ENCODE measurements around the gene FUT7. TPM values are rescaled to one million over a fixed set of nuclear protein-coding genes. Genes with fewer than 3 reads are reported as not detected.

FUT7 gene
- total RNA-seq, 1 experiment from 2014 or later, result not detected

DNA sequence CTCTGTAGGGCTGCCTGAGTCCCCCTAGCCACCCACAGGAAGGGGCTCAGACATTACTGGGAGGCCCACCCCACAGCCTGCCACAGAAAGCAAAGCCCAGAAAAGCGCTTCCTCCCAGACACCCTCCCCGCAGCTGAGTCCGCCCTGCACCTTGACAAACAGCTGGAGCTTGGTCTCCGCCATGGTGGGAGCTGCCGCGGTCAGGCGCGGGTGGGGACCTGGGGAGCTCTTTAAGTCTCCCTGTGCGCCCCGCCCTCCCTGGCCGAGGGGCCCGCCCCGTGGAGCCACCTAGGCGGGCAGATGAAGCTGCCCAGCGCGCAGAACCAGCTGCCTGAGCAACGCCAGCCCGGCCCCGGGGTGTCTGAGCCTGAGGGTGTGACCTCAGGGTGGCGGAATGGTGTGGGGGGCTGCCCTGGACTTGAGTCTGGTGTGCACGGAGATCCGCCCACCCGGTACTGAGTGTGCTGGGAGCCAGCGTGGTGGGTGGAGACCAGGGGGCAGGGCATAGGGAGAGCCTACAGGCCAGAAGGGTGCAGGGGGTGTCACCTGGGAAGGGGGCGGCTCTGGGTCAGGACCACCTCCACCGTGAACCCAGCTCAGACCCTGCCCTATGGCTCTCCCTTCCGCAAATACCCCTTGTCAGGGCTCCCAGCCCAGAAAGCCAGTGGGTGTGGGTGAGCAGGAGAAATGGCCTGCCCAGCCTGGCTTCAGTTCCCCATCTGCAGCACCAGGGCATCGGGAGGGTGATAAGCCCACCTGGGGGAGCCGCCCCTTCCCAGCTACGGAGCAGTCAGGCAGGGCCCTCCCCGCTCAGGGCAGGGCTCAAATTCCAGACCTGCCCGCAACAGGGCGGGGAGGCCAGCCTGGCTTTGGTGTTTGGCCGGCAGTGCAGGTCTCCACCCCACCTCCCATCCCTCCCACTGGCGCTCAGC, 35.3 kb downstream of the FUT7 start, which contains the start of gene CLIC3:
TSS of gene CLIC3 (minus strand) at position 208 of the 932 bp plus-strand sequence. CDS start at position 183, 25 bp downstream.
- in situ Hi-C loops (cut with HindIII; ENCODE audit: low sequenced_read_pairs), result no loop called here
- no peak for DNase-seq (ENCODE audit: low spot score)

GRCh38 chr9:136995772-136996311, 36.0 kb downstream of the FUT7 start:
- in situ Hi-C loops (cut with HindIII; ENCODE audit: low sequenced_read_pairs), result no loop called here
- peak; percentile 32 for DNase-seq (ENCODE audit: low spot score)

- DNase-seq (ENCODE audit: low spot score), result no peak
- in situ Hi-C loops (cut with HindIII; ENCODE audit: low sequenced_read_pairs), result no loop called here
Observed at GRCh38 chr9:136995362-136995761, 36.5 kb downstream of the FUT7 start.

GRCh38 chr9:136994888-136995230, 37.0 kb downstream of the FUT7 start:
- no peak for DNase-seq (ENCODE audit: low spot score)
- in situ Hi-C loops (cut with HindIII; ENCODE audit: low sequenced_read_pairs), result no loop called here

GRCh38 chr9:136994180-136994887, 37.6 kb downstream of the FUT7 start:
- in situ Hi-C loops (cut with HindIII; ENCODE audit: low sequenced_read_pairs), result no loop called here
- DNase-seq (ENCODE audit: low spot score), result no peak

DNA sequence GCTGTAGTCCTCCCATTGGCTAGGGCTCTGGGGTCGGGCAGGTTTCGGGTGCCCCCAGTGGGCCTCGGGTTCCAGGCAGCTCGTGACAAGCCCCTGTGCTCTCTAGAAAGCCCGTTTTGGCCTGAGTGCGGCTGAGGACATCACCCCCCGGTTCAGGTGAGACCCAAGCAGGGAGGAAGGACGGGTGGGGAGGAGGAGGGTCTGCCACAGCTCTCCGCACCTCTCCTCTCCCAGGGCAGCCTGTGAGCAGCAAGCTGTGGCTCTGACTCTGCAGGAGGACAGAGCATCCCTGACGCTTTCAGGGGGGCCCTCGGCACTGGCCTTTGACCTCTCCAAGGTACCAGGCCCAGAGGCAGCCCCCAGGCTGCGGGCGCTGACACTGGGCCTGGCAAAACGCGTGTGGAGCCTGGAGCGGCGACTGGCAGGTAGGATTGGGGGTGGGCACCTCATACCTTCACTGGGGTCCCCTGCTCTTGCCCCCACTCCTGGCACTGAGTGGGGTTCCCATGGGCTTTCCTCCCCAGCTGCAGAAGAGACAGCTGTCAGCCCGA, 39.0 kb downstream of the FUT7 start:
- in situ Hi-C loops (cut with HindIII; ENCODE audit: low sequenced_read_pairs), result no loop called here
- DNase-seq (ENCODE audit: low spot score), result no peak

DNA sequence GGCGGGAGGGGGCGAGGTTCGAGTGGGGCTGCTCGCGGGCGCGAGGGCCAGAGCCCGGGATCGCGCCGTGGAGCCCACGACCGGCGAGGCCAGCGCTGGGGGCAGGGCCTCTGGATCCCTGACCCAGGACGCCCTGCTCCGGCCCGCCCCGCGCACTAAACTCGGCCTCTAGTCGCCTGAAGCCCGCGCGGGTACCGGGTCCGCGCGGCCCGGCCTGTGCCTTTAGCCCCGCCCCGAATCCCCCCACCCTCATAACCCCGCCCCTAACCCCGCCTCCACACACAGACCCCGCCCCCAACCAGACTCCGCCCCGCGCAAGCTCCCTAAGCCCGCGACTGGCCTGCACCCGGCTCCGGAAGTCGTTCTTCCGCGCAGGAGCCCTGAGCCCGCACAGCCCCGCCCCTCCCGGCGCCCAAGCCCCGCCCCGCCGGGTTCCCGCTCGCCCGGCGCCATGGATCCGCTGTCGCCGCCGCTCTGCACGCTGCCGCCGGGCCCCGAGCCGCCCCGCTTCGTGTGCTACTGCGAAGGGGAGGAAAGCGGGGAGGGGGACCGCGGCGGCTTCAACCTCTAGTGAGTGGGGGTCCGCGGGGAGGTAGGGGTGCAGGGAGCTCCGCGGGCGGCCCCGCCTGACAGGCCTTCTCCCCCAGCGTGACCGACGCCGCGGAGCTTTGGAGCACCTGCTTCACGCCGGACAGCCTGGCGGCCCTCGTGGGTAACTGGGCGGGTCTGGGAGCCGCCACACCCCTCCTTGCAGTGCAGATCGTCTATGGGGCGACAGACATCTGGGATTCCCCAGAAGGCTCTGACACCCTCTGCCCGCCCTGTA, 39.7 kb downstream of the FUT7 start, which contains the start of gene PAXX:
TSS of gene PAXX (plus strand) at position 430 of the 826 bp plus-strand sequence. CDS start at position 452, 22 bp downstream.
- DNase-seq (ENCODE audit: low spot score), result peak; percentile 91
- in situ Hi-C loops (cut with HindIII; ENCODE audit: low sequenced_read_pairs), result no loop called here

DNA sequence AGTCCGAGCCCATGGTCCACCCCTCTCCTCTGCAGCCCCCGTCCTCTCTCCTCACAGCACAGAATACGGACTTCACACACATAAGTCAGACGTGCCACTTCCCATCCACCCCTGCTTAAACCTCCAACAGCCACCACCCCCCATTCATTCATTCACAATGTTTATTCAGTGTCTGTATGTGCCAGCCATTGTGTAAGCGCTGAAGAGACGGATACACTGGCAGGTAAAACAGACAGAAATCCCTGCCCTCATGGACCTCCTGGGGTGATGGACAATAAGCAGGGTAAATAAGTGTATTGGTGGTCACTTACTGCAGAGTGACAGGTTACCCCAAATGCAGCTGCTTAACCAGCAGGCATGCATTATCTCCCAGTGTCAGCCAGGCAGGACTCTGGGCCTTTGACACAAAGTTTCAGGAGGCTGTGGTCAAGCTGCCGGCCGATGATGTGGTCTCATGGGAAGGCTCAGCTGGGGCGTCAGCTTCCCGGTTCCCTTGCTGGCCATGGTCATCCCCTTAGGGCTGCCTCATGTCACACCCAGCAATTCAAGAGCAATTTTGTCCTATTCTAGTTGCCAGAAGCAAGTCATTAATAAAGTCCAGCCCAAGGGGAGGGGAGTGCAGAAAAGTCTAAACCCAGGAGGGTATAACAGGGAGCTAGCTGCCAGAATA, 41.5 kb downstream of the FUT7 start:
- no peak for DNase-seq (ENCODE audit: low spot score)
- in situ Hi-C loops (cut with HindIII; ENCODE audit: low sequenced_read_pairs), result no loop called here

GRCh38 chr9:136988872-136989271, 43.0 kb downstream of the FUT7 start:
- in situ Hi-C loops (cut with HindIII; ENCODE audit: low sequenced_read_pairs), result no loop called here
- no peak for DNase-seq (ENCODE audit: low spot score)

DNA sequence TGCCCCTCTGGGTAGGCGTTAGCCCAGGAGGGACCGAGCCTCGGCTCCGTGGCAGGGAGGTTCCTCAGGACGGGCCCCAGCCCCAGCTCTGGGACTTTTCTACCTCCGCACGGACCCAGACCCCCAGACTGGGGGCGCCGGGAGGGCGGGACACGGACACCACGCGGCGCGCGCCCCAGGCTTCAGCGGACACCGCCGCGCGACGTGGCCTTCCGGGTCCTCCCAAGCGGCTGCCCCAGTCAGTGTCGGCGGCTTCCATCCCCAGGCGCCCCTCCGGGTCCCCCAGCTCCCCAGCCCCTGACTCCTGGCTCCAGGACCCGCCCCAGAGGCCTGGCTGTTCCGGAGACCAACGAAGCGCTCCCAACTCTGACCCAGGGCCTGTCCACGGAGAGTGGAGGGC, 46.0 kb downstream of the FUT7 start:
- in situ Hi-C loops (cut with HindIII; ENCODE audit: low sequenced_read_pairs), result no loop called here

DNA sequence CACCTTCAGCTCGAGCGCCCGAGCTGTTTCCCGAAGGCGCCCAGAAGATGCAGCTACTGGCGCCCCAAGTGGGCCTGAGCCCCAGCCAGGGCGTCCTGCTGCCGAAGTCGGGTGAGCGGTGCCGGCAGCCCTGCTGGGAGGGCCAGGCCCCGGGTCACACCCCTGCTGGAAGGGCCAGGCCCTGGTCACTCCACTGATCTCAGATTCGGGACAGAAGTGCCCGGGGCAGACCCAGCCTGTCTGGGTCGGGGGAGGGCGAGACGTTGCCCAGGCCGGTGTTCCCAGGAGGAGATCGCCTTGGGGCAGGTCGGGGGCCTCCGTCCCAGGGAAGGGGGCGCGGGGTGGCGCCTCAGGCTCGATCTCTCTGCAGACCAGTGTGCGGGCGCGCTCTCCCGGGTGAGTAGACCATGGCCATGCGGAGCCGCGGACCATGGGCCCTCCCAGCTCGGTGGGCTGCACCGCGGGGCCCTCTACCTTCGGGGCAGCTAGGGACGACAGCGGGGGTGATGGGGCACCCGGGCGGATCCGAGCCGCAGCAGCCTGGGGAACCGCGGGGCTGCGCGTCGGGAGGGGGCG, 46.8 kb downstream of the FUT7 start:
- DNase-seq (ENCODE audit: low spot score), result no peak
- in situ Hi-C loops (cut with HindIII; ENCODE audit: low sequenced_read_pairs), result no loop called here

More for the DNA sequence above, 46.0 kb downstream of the FUT7 start:
- no peak for DNase-seq (ENCODE audit: low spot score)

DNA sequence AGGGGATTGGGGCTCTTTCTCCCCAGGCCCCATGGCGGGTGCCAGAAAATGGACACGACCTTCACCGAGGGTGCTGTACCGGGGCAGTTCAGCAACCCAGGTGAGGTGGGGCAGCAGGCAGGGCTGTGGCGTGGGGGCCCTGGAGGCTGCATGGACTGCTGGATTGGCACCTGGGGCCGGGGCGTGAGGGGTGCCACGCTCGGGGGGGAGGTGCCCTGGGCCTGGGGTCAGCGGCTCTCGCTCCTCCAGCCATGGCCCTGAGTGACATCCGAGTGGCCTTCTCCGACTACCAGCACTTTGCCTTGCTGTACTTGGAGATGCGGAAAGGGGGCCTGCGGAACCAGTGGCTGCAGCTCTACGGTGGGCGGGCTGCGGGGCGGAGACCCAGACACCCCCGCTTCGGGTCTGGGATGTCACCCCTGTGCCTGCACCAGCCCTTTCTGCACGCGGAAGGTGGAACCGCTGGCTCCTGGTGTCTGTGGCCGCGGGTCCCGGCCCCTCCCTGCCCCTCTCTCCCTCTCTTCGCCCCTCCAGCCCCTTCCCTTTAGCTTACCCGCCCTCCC, 47.3 kb downstream of the FUT7 start:
- DNase-seq (ENCODE audit: low spot score), result no peak
- in situ Hi-C loops (cut with HindIII; ENCODE audit: low sequenced_read_pairs), result no loop called here

- DNase-seq (ENCODE audit: low spot score), result no peak
- in situ Hi-C loops (cut with HindIII; ENCODE audit: low sequenced_read_pairs), result no loop called here
Observed at GRCh38 chr9:136983656-136984314, 48.1 kb downstream of the FUT7 start.

- in situ Hi-C loops (cut with HindIII; ENCODE audit: low sequenced_read_pairs), result no loop called here
- no peak for DNase-seq (ENCODE audit: low spot score)
Observed at GRCh38 chr9:136983167-136983566, 48.7 kb downstream of the FUT7 start.

DNA sequence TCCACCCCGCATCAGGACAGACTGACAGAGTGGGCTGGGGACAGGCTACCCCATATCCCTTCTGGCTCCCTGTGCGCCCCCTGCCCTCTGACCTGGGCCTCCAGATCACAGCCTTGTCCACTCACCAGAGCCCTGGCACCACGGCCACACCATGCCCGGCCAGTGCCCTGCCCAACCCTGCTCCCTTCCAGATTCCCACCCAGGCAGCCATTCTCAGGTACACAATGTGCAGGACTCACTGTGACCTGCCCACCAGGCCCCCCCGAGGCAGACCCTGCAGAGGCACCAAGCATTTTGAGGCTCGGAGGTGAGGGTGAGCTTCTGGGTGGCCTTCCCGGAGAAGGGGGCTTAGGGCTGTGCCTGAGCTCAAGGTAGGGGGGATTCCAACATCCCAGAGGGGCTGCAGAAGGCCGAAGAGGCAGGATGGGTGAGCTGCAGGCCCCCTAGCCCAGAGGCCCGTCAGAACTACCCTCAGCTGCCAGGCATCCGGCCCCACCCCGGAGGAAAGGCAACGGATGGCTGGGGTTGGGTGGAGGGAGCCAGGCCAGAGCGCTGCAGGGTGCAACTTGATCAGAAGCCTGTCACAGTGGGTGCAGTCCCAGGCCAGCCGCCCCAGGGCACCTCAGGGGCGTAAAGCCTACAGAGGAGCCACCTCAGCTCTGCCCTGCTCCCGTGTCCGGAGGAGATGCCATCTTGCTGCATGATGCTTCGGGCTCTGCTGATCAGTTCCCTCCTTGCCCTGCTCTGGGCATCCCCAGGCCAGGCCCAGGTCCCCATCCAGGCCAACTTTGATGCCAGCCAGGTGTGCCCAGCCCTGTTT, 49.4 kb downstream of the FUT7 start, which contains the start of gene LCNL1:
TSS of gene LCNL1 (plus strand) at position 762 of the 820 bp plus-strand sequence. CDS start 594 bp downstream, outside the sequence.
- in situ Hi-C loops (cut with HindIII; ENCODE audit: low sequenced_read_pairs), result no loop called here
- DNase-seq (ENCODE audit: low spot score), result no peak

DNA sequence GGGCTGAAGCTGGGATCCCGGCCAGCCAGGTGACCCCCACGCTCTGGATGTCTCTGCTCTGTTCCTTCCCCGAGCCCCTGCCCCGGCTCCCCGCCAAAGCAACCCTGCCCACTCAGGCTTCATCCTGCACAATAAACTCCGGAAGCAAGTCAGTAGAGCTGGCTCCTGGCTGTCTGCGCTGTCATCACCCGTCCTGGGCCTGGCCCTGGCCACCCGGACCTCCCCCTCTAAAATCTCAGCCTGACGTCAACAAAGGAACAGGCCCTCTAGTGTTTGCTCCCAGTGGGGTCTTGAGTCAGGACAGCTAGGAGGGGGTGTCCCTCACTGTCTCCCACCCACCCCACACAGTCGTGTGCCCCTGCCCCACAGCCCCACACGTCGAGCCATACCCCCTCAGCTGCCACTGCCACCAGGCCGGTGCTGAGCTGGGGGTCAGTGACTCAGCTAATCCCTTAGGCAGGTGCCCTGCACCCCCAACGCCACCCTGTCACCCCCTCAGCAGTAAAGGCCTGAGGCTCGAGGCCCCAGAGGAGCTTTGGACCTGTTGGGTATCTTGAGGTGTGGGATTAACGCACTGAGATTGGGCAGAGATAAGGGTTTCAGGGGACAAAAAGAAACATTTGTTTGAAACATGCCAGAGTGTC, 50.2 kb downstream of the FUT7 start:
- no peak for DNase-seq (ENCODE audit: low spot score)
- in situ Hi-C loops (cut with HindIII; ENCODE audit: low sequenced_read_pairs), result no loop called here

All from G401 (cell line).